Panc1 (cell line): ENCODE data around the gene USP37. TPM values are rescaled to one million over a fixed set of nuclear protein-coding genes. Genes with fewer than 3 reads are reported as not detected.

Source experiments
- ATAC-seq: fragments of 200-7000 bp; cut with Tn5 transposase; 2 replicates; pipeline ENCODE4 v1.9.1; 2020; ENCODE audit warnings: mild to moderate bottlenecking, moderate library complexity
- BruUV-seq: library from RNA; stranded (reverse); fragments of 400-500 nt; replicated peaks from 2 replicates; lab custom pipeline; 2021; lab: Mats Ljungman, UMichigan
- CTCF ChIA-PET: fragments of 300-600 bp; sonication (Branson Sonifier 250); formaldehyde crosslinking; loops from one replicate; lab custom pipeline; 2022; ENCODE audit warnings: antibody characterized with exemption; lab: Charles Lee
- POLR2A ChIA-PET: fragments of 300-600 bp; sonication (Branson Sonifier 250); formaldehyde crosslinking; loops from one replicate; lab custom pipeline; 2022; ENCODE audit warnings: antibody characterized with exemption; lab: Charles Lee
- DNase-seq: peaks from one replicate; pipeline ENCODE4 v3.0.0-alpha.2; 2010; ENCODE audit warnings: low read depth, low spot score
- H3K27ac ChIP-seq: 2 replicates; pipeline ENCODE4 v1.5.1; 2011; ENCODE audit warnings: mild to moderate bottlenecking, low read length, inconsistent platforms
- H3K27me3 ChIP-seq: fragments of 200-500 bp; sonication (Bioruptor generic); 2 replicates; pipeline ENCODE4 v1.6.0; 2014; ENCODE audit warnings: low read length, inconsistent platforms; ENCODE audit not compliant: control insufficient read depth, insufficient read depth
- H3K36me3 ChIP-seq: fragments of 200-500 bp; sonication (Bioruptor generic); 2 replicates; pipeline ENCODE4 v1.5.1; 2014; ENCODE audit warnings: inconsistent platforms, mild to moderate bottlenecking, low read length, moderate library complexity; ENCODE audit not compliant: control insufficient read depth, insufficient read depth
- H3K4me1 ChIP-seq: 2 replicates; pipeline ENCODE4 v1.5.1; 2011; ENCODE audit warnings: inconsistent platforms, mild to moderate bottlenecking, low read length, moderate library complexity; ENCODE audit not compliant: control insufficient read depth, insufficient read depth
- H3K4me3 ChIP-seq, 2 experiments: 2 replicates each; pipeline ENCODE4 v1.5.1; 2011 to 2012; ENCODE audit warnings: low read depth in 2 of 2, low read length in 2 of 2, mild to moderate bottlenecking in 2 of 2, inconsistent platforms in 1 of 2, moderate library complexity in 1 of 2
- H3K9me3 ChIP-seq: fragments of 200-500 bp; sonication (Bioruptor generic); 2 replicates; pipeline ENCODE4 v1.5.1; 2014; ENCODE audit warnings: low read depth, mild to moderate bottlenecking, inconsistent platforms, low read length, moderate library complexity; ENCODE audit not compliant: control insufficient read depth, insufficient read depth
- POLR2AphosphoS5 ChIP-seq: IDR thresholded peaks from 2 replicates; pipeline ENCODE4 v1.6.1; 2012; ENCODE audit warnings: mild to moderate bottlenecking, low read depth, low read length, moderate library complexity
- SIN3A ChIP-seq: IDR thresholded peaks from 2 replicates; pipeline ENCODE4 v1.6.1; 2012; ENCODE audit warnings: low read depth, mild to moderate bottlenecking, low read length, moderate library complexity, borderline replicate concordance; ENCODE audit not compliant: insufficient read depth
- TCF7L2 ChIP-seq: IDR thresholded peaks from 2 replicates; pipeline ENCODE4 v1.6.1; 2011; ENCODE audit warnings: mild to moderate bottlenecking, low read depth, low read length, inconsistent platforms
- in situ Hi-C: cut with HindIII; loops from 2 replicates; pipeline ENCODE4 v1.10.0; 2016; ENCODE audit warnings: low sequenced_read_pairs, low pct_unique_long_range_greater_than_20kb
- intact Hi-C: fragments of 100-400 bp; cut with micrococcal nuclease; formaldehyde crosslinking; loops from one replicate; pipeline ENCODE4 v1.10.0; 2022; ENCODE audit not compliant: unreplicated experiment
- total RNA-seq: library from RNA; stranded (reverse); gene quantifications from one replicate; pipeline ENCODE4 v1.2.1, GENCODE V29; 2021; ENCODE audit not compliant: unreplicated experiment
- TF ChIP-seq, protein P1 (sequence below): fragments of 450-650 bp; IDR thresholded peaks from 2 replicates; pipeline ENCODE4 v1.5.1; 2017; ENCODE audit warnings: mild to moderate bottlenecking
- TF ChIP-seq, protein P2 (sequence below), 2 experiments: IDR thresholded peaks; 2 replicates each; pipeline ENCODE4 v1.6.1; 2011 to 2012; ENCODE audit warnings: low read depth in 2 of 2, control low read depth in 1 of 2, low read length in 1 of 2, mild to moderate bottlenecking in 1 of 2, moderate library complexity in 1 of 2; ENCODE audit not compliant: insufficient read depth in 1 of 2

The USP37 gene
- total RNA-seq, 1 experiment from 2014 or later, result 19.2 TPM

DNA sequence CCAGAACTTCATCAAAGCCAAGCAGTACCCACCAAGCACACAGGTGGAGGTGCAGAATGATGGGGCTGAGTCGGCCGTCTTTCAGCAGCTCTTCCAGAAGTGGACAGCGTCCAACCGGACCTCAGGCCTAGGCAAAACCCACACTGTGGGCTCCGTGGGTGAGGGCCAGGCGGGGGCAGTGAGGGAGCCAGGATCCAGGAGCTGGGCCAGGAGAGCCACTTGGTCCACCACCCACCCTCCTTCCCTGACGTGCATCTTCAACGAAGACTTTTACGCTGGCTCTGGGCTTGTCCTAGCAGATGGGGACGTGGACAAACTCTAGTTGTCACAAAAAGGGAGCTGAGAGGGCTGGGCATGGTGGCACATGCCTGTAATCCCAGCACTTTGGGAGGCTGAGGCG lies 137.4 kb downstream of the USP37 start:
- CTCF ChIA-PET, result no interaction called here
- DNase-seq (no peak), ATAC-seq (no peak)
- Histone ChIP-seq H3K4me1 (no peaks in the 10 kb centered on the region), H3K9me3 (no peaks in the 10 kb centered on the region), H3K27me3 (no peaks in the 10 kb centered on the region), H3K4me3 (no peak overlapping the region), H3K27ac (no peak overlapping the region), H3K36me3 (no peaks in the 10 kb centered on the region)
- BruUV-seq, result no TSS peak
- TF ChIP-seq, protein P1, sequence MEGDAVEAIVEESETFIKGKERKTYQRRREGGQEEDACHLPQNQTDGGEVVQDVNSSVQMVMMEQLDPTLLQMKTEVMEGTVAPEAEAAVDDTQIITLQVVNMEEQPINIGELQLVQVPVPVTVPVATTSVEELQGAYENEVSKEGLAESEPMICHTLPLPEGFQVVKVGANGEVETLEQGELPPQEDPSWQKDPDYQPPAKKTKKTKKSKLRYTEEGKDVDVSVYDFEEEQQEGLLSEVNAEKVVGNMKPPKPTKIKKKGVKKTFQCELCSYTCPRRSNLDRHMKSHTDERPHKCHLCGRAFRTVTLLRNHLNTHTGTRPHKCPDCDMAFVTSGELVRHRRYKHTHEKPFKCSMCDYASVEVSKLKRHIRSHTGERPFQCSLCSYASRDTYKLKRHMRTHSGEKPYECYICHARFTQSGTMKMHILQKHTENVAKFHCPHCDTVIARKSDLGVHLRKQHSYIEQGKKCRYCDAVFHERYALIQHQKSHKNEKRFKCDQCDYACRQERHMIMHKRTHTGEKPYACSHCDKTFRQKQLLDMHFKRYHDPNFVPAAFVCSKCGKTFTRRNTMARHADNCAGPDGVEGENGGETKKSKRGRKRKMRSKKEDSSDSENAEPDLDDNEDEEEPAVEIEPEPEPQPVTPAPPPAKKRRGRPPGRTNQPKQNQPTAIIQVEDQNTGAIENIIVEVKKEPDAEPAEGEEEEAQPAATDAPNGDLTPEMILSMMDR, result no peak
- no peak for TF ChIP-seq TCF7L2
- TF ChIP-seq, protein P2, sequence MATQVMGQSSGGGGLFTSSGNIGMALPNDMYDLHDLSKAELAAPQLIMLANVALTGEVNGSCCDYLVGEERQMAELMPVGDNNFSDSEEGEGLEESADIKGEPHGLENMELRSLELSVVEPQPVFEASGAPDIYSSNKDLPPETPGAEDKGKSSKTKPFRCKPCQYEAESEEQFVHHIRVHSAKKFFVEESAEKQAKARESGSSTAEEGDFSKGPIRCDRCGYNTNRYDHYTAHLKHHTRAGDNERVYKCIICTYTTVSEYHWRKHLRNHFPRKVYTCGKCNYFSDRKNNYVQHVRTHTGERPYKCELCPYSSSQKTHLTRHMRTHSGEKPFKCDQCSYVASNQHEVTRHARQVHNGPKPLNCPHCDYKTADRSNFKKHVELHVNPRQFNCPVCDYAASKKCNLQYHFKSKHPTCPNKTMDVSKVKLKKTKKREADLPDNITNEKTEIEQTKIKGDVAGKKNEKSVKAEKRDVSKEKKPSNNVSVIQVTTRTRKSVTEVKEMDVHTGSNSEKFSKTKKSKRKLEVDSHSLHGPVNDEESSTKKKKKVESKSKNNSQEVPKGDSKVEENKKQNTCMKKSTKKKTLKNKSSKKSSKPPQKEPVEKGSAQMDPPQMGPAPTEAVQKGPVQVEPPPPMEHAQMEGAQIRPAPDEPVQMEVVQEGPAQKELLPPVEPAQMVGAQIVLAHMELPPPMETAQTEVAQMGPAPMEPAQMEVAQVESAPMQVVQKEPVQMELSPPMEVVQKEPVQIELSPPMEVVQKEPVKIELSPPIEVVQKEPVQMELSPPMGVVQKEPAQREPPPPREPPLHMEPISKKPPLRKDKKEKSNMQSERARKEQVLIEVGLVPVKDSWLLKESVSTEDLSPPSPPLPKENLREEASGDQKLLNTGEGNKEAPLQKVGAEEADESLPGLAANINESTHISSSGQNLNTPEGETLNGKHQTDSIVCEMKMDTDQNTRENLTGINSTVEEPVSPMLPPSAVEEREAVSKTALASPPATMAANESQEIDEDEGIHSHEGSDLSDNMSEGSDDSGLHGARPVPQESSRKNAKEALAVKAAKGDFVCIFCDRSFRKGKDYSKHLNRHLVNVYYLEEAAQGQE (IDR thresholded peaks at IDR 0.05; ENCODE audit: insufficient read depth in 1 of 2, low read depth in 2 of 2, low read length in 1 of 2), result no peak
- in situ Hi-C loops (no loop called here), intact Hi-C loops (no loop called here)
- POLR2A ChIA-PET, result no interaction called here

DNA sequence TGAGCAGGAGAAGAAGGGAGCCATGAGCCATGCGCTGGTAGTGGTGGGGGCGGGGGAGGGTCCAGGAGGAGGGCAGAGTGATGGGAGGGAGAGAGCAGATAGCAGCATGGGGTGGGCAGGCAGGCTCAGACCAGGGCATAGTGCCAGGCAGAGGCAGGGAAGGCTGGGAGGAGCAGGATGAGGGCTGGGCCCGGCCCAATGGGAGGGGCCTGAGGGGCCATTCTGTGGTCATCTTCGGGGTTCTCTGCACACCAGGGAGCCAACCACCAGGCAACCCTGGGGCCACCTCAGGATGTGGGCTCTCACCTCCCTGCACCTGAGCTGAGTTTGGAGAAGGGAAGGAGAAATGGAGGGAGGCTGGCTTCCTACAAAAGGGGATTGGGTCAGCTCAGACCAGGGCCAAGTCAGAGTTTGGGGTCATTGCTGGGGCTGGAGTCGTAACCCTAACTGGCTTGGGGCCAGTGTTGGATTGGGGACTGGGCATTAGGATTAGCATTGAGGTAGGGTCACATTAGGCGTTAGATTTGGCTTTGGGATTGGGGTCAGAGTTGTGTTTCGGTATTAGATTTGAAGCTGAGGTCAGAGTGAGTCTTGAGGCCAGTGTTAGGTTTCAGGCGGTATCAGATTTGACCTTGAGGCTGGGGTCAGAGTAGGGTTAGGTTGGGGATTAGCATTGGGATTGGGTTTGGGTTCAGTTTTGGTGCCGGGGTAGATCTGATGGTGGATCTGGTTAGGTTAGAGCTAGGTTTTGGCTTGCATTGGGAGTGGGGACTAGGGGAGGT lies 138.0 kb downstream of the USP37 start:
- intact Hi-C loops (no loop called here), in situ Hi-C loops (no loop called here)
- no TSS peak for BruUV-seq
- DNase-seq, result no peak
- H3K27ac ChIP-seq, result no peak overlapping the region
- ChIA-PET POLR2A (no interaction called here), CTCF (no interaction called here)
- no peak overlapping the region for H3K4me3 ChIP-seq
- no peak for ATAC-seq
- H3K9me3 ChIP-seq, result no peaks in the 10 kb centered on the region
- H3K36me3 ChIP-seq, result no peaks in the 10 kb centered on the region
- no peak for TF ChIP-seq SIN3A
- no peak for TF ChIP-seq POLR2AphosphoS5
- TF ChIP-seq TCF7L2, result no peak
- TF ChIP-seq, protein P1, result no peak
- TF ChIP-seq, protein P2 (IDR thresholded peaks at IDR 0.05; ENCODE audit: insufficient read depth in 1 of 2, low read depth in 2 of 2, low read length in 1 of 2), result no peak
- H3K4me1 ChIP-seq, result no peaks in the 10 kb centered on the region
- no peaks in the 10 kb centered on the region for H3K27me3 ChIP-seq
